PC-9 (cell line): Measurements from ENCODE around the gene TLDC2. TPM values are rescaled to one million over a fixed set of nuclear protein-coding genes. Genes with fewer than 3 reads are reported as not detected.

Experiments
- BruUV-seq: library from RNA; stranded (reverse); fragments of 400-500 nt; replicated peaks from 2 replicates; lab custom pipeline; 2021; lab: Mats Ljungman, UMichigan
- CTCF ChIA-PET: fragments of 300-600 bp; sonication (Branson Sonifier 250); formaldehyde crosslinking; loops from one replicate; lab custom pipeline; 2022; ENCODE audit warnings: antibody characterized with exemption; lab: Charles Lee
- POLR2A ChIA-PET: fragments of 300-600 bp; sonication (Branson Sonifier 250); formaldehyde crosslinking; loops from one replicate; lab custom pipeline; 2022; ENCODE audit warnings: antibody characterized with exemption; ENCODE audit not compliant: unreplicated experiment; lab: Charles Lee
- DNase-seq, 2 experiments: peaks; one replicate each; pipeline versions ENCODE4 v3.0.0 to v3.0.0-alpha.2; 2015 to 2022; ENCODE audit warnings: mixed read lengths in 1 of 2
- H2AFZ ChIP-seq: fragments of 200-600 bp; sonication (generic); 2 replicates; pipeline ENCODE4 v1.8.1; 2017; ENCODE audit warnings: antibody characterized with exemption
- H3F3A ChIP-seq: fragments of 200-600 bp; sonication (generic); 2 replicates; pipeline ENCODE4 v1.8.1; 2017; ENCODE audit warnings: antibody characterized with exemption, mild to moderate bottlenecking, low read depth; ENCODE audit not compliant: insufficient read depth
- H3K27ac ChIP-seq: fragments of 200-600 bp; sonication (generic); 2 replicates; pipeline ENCODE4 v1.6.1; 2016; ENCODE audit warnings: mixed run types
- H3K27me3 ChIP-seq: fragments of 200-600 bp; sonication (generic); 2 replicates; pipeline ENCODE4 v1.6.1; 2016; ENCODE audit warnings: low read depth, mixed run types; ENCODE audit not compliant: insufficient read depth
- H3K36me3 ChIP-seq: fragments of 200-600 bp; sonication (generic); 2 replicates; pipeline ENCODE4 v1.6.1; 2016; ENCODE audit warnings: low read depth, mixed run types
- H3K4me1 ChIP-seq: fragments of 200-600 bp; sonication (generic); replicated peaks from 2 replicates; pipeline ENCODE4 v1.6.1; 2016; ENCODE audit warnings: mixed run types; ENCODE audit not compliant: insufficient read depth
- H3K4me2 ChIP-seq: fragments of 200-600 bp; sonication (generic); 2 replicates; pipeline ENCODE4 v1.6.1; 2017; ENCODE audit warnings: mixed run types
- H3K4me3 ChIP-seq: fragments of 200-600 bp; sonication (generic); 2 replicates; pipeline ENCODE4 v1.6.1; 2016; ENCODE audit warnings: mixed run types
- H3K79me2 ChIP-seq: fragments of 200-600 bp; sonication (generic); 2 replicates; pipeline ENCODE4 v1.6.1; 2017; ENCODE audit warnings: low read depth, mixed run types
- H3K9me2 ChIP-seq: fragments of 200-600 bp; sonication (generic); 2 replicates; pipeline ENCODE4 v1.8.1; 2017; ENCODE audit warnings: mild to moderate bottlenecking; ENCODE audit not compliant: insufficient read depth
- H3K9me3 ChIP-seq: fragments of 200-600 bp; sonication (generic); 2 replicates; pipeline ENCODE4 v1.8.1; 2016; ENCODE audit warnings: low read depth; ENCODE audit not compliant: insufficient read depth
- H4K20me1 ChIP-seq: fragments of 200-600 bp; sonication (generic); 2 replicates; pipeline ENCODE4 v1.8.1; 2017; ENCODE audit not compliant: insufficient read depth
- CTCF ChIP-seq: fragments of 200-600 bp; sonication (generic); conservative IDR thresholded peaks from 2 replicates; pipeline ENCODE4 v1.6.1; 2017; ENCODE audit warnings: mixed run types, antibody characterized with exemption, mild to moderate bottlenecking, moderate library complexity
- EZH2 ChIP-seq: fragments of 200-600 bp; sonication (generic); IDR thresholded peaks from 2 replicates; pipeline ENCODE4 v1.8.0; 2017; ENCODE audit warnings: antibody characterized with exemption, low read depth
- intact Hi-C: fragments of 100-400 bp; cut with micrococcal nuclease; formaldehyde crosslinking; loops from one replicate; pipeline ENCODE4 v1.10.0; 2022; ENCODE audit not compliant: unreplicated experiment
- total RNA-seq: library from RNA; stranded (reverse); gene quantifications from 2 replicates; pipeline ENCODE4 v1.2.3, GENCODE V29; 2021

The TLDC2 gene
- total RNA-seq, 1 experiment from 2014 or later, result not detected

DNA sequence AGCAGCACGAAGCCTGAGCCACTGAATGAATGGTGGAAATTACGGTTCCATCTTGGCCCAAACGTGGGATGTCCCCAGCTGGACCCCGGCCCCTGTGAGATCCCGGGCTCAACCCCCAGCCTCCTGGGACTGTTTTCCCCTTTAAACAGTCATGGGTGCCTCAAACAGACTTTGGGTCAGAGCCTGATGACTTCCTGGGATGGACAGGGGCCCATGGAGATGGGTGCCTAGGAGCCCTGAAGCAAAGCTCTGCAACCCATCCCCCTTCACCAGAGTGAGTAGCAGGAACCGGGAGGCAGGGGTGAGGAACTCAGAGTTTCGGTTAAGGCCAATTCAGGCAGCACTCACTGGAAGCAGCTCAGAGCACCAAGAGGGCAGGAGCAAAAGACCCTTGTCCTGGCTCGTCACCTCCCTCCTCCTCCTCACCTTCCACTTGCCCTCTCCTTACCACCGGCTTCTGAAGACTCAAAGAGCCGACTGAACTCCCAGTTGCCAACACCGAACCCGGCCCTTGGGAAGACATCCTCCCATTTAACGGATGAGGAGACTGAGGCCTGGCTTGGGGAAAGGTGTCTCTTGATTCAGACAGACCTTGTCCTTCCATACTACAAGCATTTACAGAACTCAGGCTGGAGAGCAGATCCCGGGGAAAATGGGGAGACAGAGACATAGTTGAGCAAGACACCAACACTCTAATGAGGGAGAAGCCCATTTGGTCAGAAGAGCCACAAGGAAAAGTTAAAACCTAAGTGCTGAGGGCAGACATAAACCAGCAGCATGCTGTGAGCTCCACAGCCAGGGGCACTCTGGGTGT lies 14.9 kb upstream of the TLDC2 start:
- Histone ChIP-seq H3K79me2 (no peaks in the 10 kb centered on the region), H3K27ac (no peak overlapping the region), H4K20me1 (no peaks in the 10 kb centered on the region; the same call in 1 of the 2 replicates), H2AFZ (no peak overlapping the region), H3K9me2 (no peaks in the 10 kb centered on the region), H3F3A (peaks cover 13% of the 10 kb centered on the region; the same call in 1 of the 2 replicates), H3K36me3 (no peaks in the 10 kb centered on the region), H3K9me3 (no peaks in the 10 kb centered on the region), H3K4me2 (peak overlapping the region; percentile 51; the same call in 1 of the 2 replicates), H3K27me3 (no peaks in the 10 kb centered on the region), H3K4me3 (no peak overlapping the region), H3K4me1 (0 out of 2 replicates have a peak, but pooled peaks cover 12% of the 10 kb centered on the region)
- no peak for TF ChIP-seq EZH2
- TF ChIP-seq CTCF, result no peak
- ChIA-PET CTCF (interaction anchor here (1.4 kb wide), 1 partner anchor 53 kb away, joined by 3 read pairs; no protein-coding TSS in a partner anchor), POLR2A (interaction anchor here (0.6 kb wide), 1 partner anchor 37 kb away, joined by 11 read pairs; no protein-coding TSS in a partner anchor)
- DNase-seq, result no peak
- BruUV-seq, result no TSS peak
- intact Hi-C loops, result no loop called here

- Histone ChIP-seq H2AFZ (no peak overlapping the region), H3K9me2 (no peaks in the 10 kb centered on the region), H3K4me2 (peak overlapping the region; percentile 51; the same call in 1 of the 2 replicates), H3K4me1 (0 out of 2 replicates have a peak, but pooled peaks cover 12% of the 10 kb centered on the region), H3K79me2 (no peaks in the 10 kb centered on the region), H3K27me3 (no peaks in the 10 kb centered on the region), H3K4me3 (no peak overlapping the region), H3F3A (peaks cover 13% of the 10 kb centered on the region; the same call in 1 of the 2 replicates), H4K20me1 (no peaks in the 10 kb centered on the region; the same call in 1 of the 2 replicates), H3K36me3 (no peaks in the 10 kb centered on the region), H3K9me3 (no peaks in the 10 kb centered on the region), H3K27ac (no peak overlapping the region)
- ChIA-PET CTCF (interaction anchor here (1.0 to 1.4 kb wide), 2 partner anchors 14 to 53 kb away, joined by 3 read pairs; no protein-coding TSS in a partner anchor), POLR2A (interaction anchor here (0.6 kb wide), 1 partner anchor 263 kb away, joined by 5 read pairs; no protein-coding TSS in a partner anchor)
- intact Hi-C loops, result no loop called here
- TF ChIP-seq EZH2 (no peak), CTCF (no peak)
- DNase-seq, result no peak
- BruUV-seq, result no TSS peak
Observed at GRCh38 chr20:36861625-36861874, 14.4 kb upstream of the TLDC2 start.

GRCh38 chr20:36861875-36862801 lies 13.8 kb upstream of the TLDC2 start:
- CTCF ChIA-PET, result interaction anchor here (0.7 to 1.4 kb wide), 3 partner anchors 15 to 95 kb away, joined by 3 to 5 read pairs (median 3); no protein-coding TSS in a partner anchor

More at GRCh38 chr20:36861875-36862801, 13.8 kb upstream of the TLDC2 start:
- no peaks in the 10 kb centered on the region for H3K36me3 ChIP-seq
- TF ChIP-seq EZH2 (no peak), CTCF (no peak)
- H3K9me3 ChIP-seq, result no peaks in the 10 kb centered on the region
- peak overlapping the region; percentile 51 for H3K4me2 ChIP-seq
- H3F3A ChIP-seq, result peaks cover 13% of the 10 kb centered on the region; the same call in 1 of the 2 replicates
- no peaks in the 10 kb centered on the region for H3K9me2 ChIP-seq
- no peaks in the 10 kb centered on the region for H3K79me2 ChIP-seq
- no peak overlapping the region for H2AFZ ChIP-seq
- TSS peak; percentile 52 for BruUV-seq
- peak; percentile 38 to 80 for DNase-seq
- intact Hi-C loops, result loop anchor here (1.0 kb wide), 1 partner anchor 70 kb away; no protein-coding TSS in a partner anchor
- no peak overlapping the region; the same call in 1 of the 2 replicates for H3K4me3 ChIP-seq
- H4K20me1 ChIP-seq, result no peaks in the 10 kb centered on the region; the same call in 1 of the 2 replicates
- 0 out of 2 replicates have a peak, but pooled peaks cover 12% of the 10 kb centered on the region for H3K4me1 ChIP-seq
- no peaks in the 10 kb centered on the region for H3K27me3 ChIP-seq
- POLR2A ChIA-PET, result interaction anchor here (0.6 kb wide), 1 partner anchor 264 kb away, joined by 5 read pairs; no protein-coding TSS in a partner anchor
- no peak overlapping the region for H3K27ac ChIP-seq
